Measurements from ENCODE around the gene PYM1.

GRCh38 chr12:55852740-55853139 is 75.0 kb downstream of the PYM1 start:
- TF ChIP-seq CTCF (IDR thresholded peaks at IDR 0.05) = no peak
- no peak for TF ChIP-seq POLR2A (IDR thresholded peaks at IDR 0.05)

Data from thyroid gland (tissue), 4 donors.